ENCODE data around the gene UBALD2.

The UBALD2 gene

GRCh38 chr17:76268015-76268749 lies 3.0 kb downstream of the UBALD2 start:
- DNase-seq (ENCODE audit: low read depth in 2 of 2) = peak; percentile 90 to 93
- TF ChIP-seq, protein P1, sequence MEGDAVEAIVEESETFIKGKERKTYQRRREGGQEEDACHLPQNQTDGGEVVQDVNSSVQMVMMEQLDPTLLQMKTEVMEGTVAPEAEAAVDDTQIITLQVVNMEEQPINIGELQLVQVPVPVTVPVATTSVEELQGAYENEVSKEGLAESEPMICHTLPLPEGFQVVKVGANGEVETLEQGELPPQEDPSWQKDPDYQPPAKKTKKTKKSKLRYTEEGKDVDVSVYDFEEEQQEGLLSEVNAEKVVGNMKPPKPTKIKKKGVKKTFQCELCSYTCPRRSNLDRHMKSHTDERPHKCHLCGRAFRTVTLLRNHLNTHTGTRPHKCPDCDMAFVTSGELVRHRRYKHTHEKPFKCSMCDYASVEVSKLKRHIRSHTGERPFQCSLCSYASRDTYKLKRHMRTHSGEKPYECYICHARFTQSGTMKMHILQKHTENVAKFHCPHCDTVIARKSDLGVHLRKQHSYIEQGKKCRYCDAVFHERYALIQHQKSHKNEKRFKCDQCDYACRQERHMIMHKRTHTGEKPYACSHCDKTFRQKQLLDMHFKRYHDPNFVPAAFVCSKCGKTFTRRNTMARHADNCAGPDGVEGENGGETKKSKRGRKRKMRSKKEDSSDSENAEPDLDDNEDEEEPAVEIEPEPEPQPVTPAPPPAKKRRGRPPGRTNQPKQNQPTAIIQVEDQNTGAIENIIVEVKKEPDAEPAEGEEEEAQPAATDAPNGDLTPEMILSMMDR (IDR thresholded peaks at IDR 0.05; ENCODE audit: low read depth, low read length) = no peak
- peak overlapping the region in 1 of 2 donors; percentile 26 for H3K4me3 ChIP-seq (replicated peaks in 1 of 2; ENCODE audit: low read depth in 2 of 2, low read length in 2 of 2)

DNA sequence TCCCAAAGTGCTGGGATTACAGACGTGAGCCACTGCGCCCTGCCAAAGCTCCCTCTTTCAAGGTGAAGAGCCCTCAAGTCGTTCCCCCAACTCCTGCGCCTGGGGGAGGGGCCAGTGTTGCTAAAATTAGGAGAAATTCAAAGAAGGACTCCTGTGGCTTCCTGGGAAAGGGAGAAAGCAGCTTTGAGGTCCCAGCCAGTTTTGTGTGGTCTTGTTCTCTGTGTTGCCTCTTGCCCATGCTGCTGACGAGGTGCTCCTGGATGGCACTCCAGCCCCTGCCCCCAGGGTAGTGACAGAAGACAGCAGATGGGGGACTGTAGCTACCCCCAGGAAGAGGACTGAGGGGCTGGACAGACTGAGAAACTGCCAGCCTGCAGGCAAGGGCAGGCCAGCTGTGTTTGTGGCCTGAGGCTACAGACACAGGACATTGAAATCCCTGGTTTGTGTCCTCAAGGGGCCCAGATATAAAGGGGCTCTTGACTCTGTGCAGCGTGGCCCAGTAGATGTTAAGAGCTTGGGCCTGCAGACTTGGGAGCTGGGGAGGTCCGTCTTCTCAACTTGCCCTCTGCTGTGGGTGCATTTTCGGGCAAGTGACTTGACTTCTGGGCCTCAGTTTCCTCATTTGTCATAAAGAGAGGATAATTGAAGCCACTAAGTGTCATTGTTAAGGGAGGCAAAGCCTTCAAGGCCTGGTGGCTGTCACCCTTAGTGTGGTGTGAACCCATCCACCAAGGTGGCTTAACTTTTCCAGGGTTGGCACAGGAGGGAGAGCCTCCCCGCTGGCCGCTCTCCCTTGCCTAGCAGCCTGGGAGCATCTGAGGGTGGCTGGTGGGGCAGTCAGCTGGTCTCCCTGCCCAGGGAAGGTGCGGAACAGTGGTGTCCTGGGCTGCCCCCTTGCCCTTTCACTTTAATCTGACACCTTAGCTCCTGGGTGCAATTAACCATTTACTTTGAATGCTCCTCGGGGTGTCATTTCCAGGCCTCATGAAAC lies 4.1 kb downstream of the UBALD2 start:
- TF ChIP-seq, protein P1 (IDR thresholded peaks at IDR 0.05; ENCODE audit: low read depth, low read length) = no peak
- no peak overlapping the region for H3K4me3 ChIP-seq (replicated peaks in 1 of 2; ENCODE audit: low read depth in 2 of 2, low read length in 2 of 2)
- no peak for DNase-seq (ENCODE audit: low read depth in 2 of 2)

GRCh38 chr17:76270127-76270592 lies 5.0 kb downstream of the UBALD2 start:
- H3K4me3 ChIP-seq (replicated peaks in 1 of 2; ENCODE audit: low read depth in 2 of 2, low read length in 2 of 2) = no peak overlapping the region
- no peak for DNase-seq (ENCODE audit: low read depth in 2 of 2)
- TF ChIP-seq, protein P1 (IDR thresholded peaks at IDR 0.05; ENCODE audit: low read depth, low read length) = no peak

- H3K4me3 ChIP-seq (replicated peaks in 1 of 2; ENCODE audit: low read depth in 2 of 2, low read length in 2 of 2) = no peak overlapping the region
- DNase-seq (ENCODE audit: low read depth in 2 of 2) = no peak
- TF ChIP-seq, protein P1 (IDR thresholded peaks at IDR 0.05; ENCODE audit: low read depth, low read length) = no peak
Measured at GRCh38 chr17:76270770-76271668, 5.9 kb downstream of the UBALD2 start.

- H3K4me3 ChIP-seq (replicated peaks in 1 of 2; ENCODE audit: low read depth in 2 of 2, low read length in 2 of 2) = no peak overlapping the region
- DNase-seq (ENCODE audit: low read depth in 2 of 2) = peak in 1 of 2 donors; percentile 22
- TF ChIP-seq, protein P1 (IDR thresholded peaks at IDR 0.05; ENCODE audit: low read depth, low read length) = no peak
Measured at GRCh38 chr17:76271669-76272540, 6.8 kb downstream of the UBALD2 start.

Measured in cardiac fibroblast (primary cell).